ENCODE measurements around the gene TBPL1. TPM values are rescaled to one million over a fixed set of nuclear protein-coding genes. Genes with fewer than 3 reads are reported as not detected.

Gene TBPL1
- total RNA-seq, 4 donors from 2014 or later = 10.1 to 19.1 (median 13.7) TPM

GRCh38 chr6:133964052-133964451 is 11.0 kb downstream of the TBPL1 start:
- WGBS, 2 donors (ENCODE audit: low coverage in 1 of 2) = 58 to 75% methylated on average over 1 of the region's 1 CpG
- TF ChIP-seq EP300 (IDR thresholded peaks at IDR 0.05) (no peak), POLR2AphosphoS5 (IDR thresholded peaks at IDR 0.05) (no peak), POLR2A (IDR thresholded peaks at IDR 0.05) (no peak), CTCF (IDR thresholded peaks at IDR 0.05) (no peak)

GRCh38 chr6:133964702-133965101 is 11.7 kb downstream of the TBPL1 start:
- H3K27me3 ChIP-seq = no peaks in the 10 kb centered on the region
- H3K9me3 ChIP-seq = no peaks in the 10 kb centered on the region
- TF ChIP-seq CTCF (IDR thresholded peaks at IDR 0.05) (no peak), EP300 (IDR thresholded peaks at IDR 0.05) (no peak), POLR2A (IDR thresholded peaks at IDR 0.05) (no peak), POLR2AphosphoS5 (IDR thresholded peaks at IDR 0.05) (no peak)
- H3K36me3 ChIP-seq = no peaks in the 10 kb centered on the region
- WGBS, 2 donors (ENCODE audit: low coverage in 1 of 2) = 93 to 96% methylated on average over 3 to 4 of the region's 4 CpGs
- ATAC-seq = no peak
- H3K4me1 ChIP-seq = peaks cover 0 to 3% (median 0%) of the 10 kb centered on the region in 3 donors
- H3K4me3 ChIP-seq = no peak overlapping the region
- no peak overlapping the region for H3K27ac ChIP-seq

More at GRCh38 chr6:133964052-133964451, 11.0 kb downstream of the TBPL1 start:
- Histone ChIP-seq H3K4me1 (peaks cover 0 to 9% (median 0%) of the 10 kb centered on the region in 3 donors), H3K4me3 (no peak overlapping the region), H3K27ac (no peak overlapping the region), H3K27me3 (no peaks in the 10 kb centered on the region), H3K36me3 (no peaks in the 10 kb centered on the region), H3K9me3 (no peaks in the 10 kb centered on the region)
- no peak for ATAC-seq

- no peak for ATAC-seq
- Histone ChIP-seq H3K4me3 (no peak overlapping the region), H3K27ac (no peak overlapping the region), H3K27me3 (no peaks in the 10 kb centered on the region), H3K4me1 (peaks cover 0 to 4% (median 0%) of the 10 kb centered on the region in 3 donors), H3K36me3 (no peaks in the 10 kb centered on the region), H3K9me3 (no peaks in the 10 kb centered on the region)
- no peak for TF ChIP-seq EP300 (IDR thresholded peaks at IDR 0.05)
- TF ChIP-seq POLR2A (IDR thresholded peaks at IDR 0.05) = no peak
- TF ChIP-seq CTCF (IDR thresholded peaks at IDR 0.05) = no peak
- no peak for TF ChIP-seq POLR2AphosphoS5 (IDR thresholded peaks at IDR 0.05)
- WGBS, 2 donors (ENCODE audit: low coverage in 1 of 2) = 77 to 82% methylated on average over 3 to 4 of the region's 4 CpGs
Observed at GRCh38 chr6:133965817-133966360, 12.9 kb downstream of the TBPL1 start.

GRCh38 chr6:133966654-133967329 is 13.8 kb downstream of the TBPL1 start:
- ATAC-seq = no peak

More at GRCh38 chr6:133966654-133967329, 13.8 kb downstream of the TBPL1 start:
- no peak overlapping the region for H3K27ac ChIP-seq
- WGBS, 2 donors (ENCODE audit: low coverage in 1 of 2) = 82 to 86% methylated on average over 5 of the region's 5 CpGs
- TF ChIP-seq EP300 (IDR thresholded peaks at IDR 0.05) (no peak), CTCF (IDR thresholded peaks at IDR 0.05) (no peak)
- no peak overlapping the region for H3K4me3 ChIP-seq
- no peaks in the 10 kb centered on the region for H3K27me3 ChIP-seq
- H3K36me3 ChIP-seq = no peaks in the 10 kb centered on the region
- H3K9me3 ChIP-seq = no peaks in the 10 kb centered on the region
- peaks cover 0 to 8% (median 0%) of the 10 kb centered on the region in 3 donors for H3K4me1 ChIP-seq
